Gastroesophageal sphincter (tissue), 2 donors: ENCODE data around the gene FCN2.

ENCODE experiments used
- POLR2A ChIP-seq, 2 donors: fragments of 450-650 bp; IDR thresholded peaks; one replicate each; pipeline ENCODE4 v1.6.1; 2017; ENCODE audit warnings: antibody characterized with exemption in 2 of 2, mild to moderate bottlenecking in 2 of 2, moderate library complexity in 1 of 2
- POLR2AphosphoS5 ChIP-seq: sonication (generic); formaldehyde crosslinking; IDR thresholded peaks from one replicate; pipeline ENCODE4 v1.6.1; 2017; ENCODE audit warnings: antibody characterized with exemption

- TF ChIP-seq POLR2A (IDR thresholded peaks at IDR 0.05) (no peak), POLR2AphosphoS5 (no peak)
Measured at GRCh38 chr9:134925011-134925511, 44.5 kb downstream of the FCN2 start.
